ENCODE results near the gene SEMA3F. TPM values are rescaled to one million over a fixed set of nuclear protein-coding genes. Genes with fewer than 3 reads are reported as not detected.

SEMA3F gene
- total and polyA plus RNA-seq, 2 donors (not counting 3 experiments of a cell fraction or from before 2014, with no cell fraction given), result 65.8 to 99.1 TPM

GRCh38 chr3:50211930-50212329 lies 56.8 kb downstream of the SEMA3F start:
- TF ChIP-seq JUN (IDR thresholded peaks at IDR 0.05; ENCODE audit: borderline replicate concordance, insufficient read depth, insufficient read length, low read depth), result no peak
- no peak for TF ChIP-seq GATA2 (IDR thresholded peaks at IDR 0.05; ENCODE audit: insufficient read depth, insufficient read length, low read depth, low read length)
- TF ChIP-seq POLR2A (IDR thresholded peaks at IDR 0.05; ENCODE audit: low read depth, low read length), result no peak
- no peak for TF ChIP-seq EZH2 (IDR thresholded peaks at IDR 0.05; ENCODE audit: borderline replicate concordance, low read depth, low read length, severe bottlenecking)
- TF ChIP-seq POLR2AphosphoS5 (IDR thresholded peaks at IDR 0.05; ENCODE audit: insufficient read depth, low read depth, low read length), result no peak
- TF ChIP-seq MAX (IDR thresholded peaks at IDR 0.05; ENCODE audit: insufficient read depth, insufficient read length), result no peak
- no peak for TF ChIP-seq CTCF (IDR thresholded peaks at IDR 0.05; ENCODE audit: extremely low read depth in 1 of 2, insufficient read depth in 1 of 2, low read depth in 1 of 2, low read length in 2 of 2)
- no peak for TF ChIP-seq FOS (IDR thresholded peaks at IDR 0.05; ENCODE audit: borderline replicate concordance, insufficient read depth, low read length)
- no peak for TF ChIP-seq MYC (IDR thresholded peaks at IDR 0.05; ENCODE audit: low read depth, low read length)
- POLR2A ChIA-PET, result no interaction called here
- dilution Hi-C loops (cut with MboI; ENCODE audit: extremely low pct_ligation_motif_present, low sequenced_read_pairs), result no loop called here
- Histone ChIP-seq H3K36me3 (ENCODE audit: control insufficient read depth in 2 of 2, extremely low read depth in 1 of 2, insufficient read depth in 2 of 2, low read length in 2 of 2) (no peaks in the 10 kb centered on the region), H3K4me2 (ENCODE audit: insufficient read depth, low read length) (no peak overlapping the region), H3K4me1 (ENCODE audit: control insufficient read depth, extremely low read depth, insufficient read depth, low read length) (no peaks in the 10 kb centered on the region), H2AFZ (ENCODE audit: low read depth, low read length) (no peak overlapping the region), H3K9ac (replicated peaks; ENCODE audit: extremely low read depth, insufficient read depth, low read length) (no peak overlapping the region), H3K4me3 (replicated peaks in 1 of 3; ENCODE audit: insufficient read depth in 1 of 3, low read depth in 1 of 3, low read length in 3 of 3) (no peak overlapping the region), H3K27ac (ENCODE audit: insufficient read depth, low read depth, low read length) (no peak overlapping the region), H3K27me3 (ENCODE audit: control insufficient read depth in 2 of 2, insufficient read depth in 2 of 2, low read length in 2 of 2) (no peaks in the 10 kb centered on the region), H4K20me1 (replicated peaks; ENCODE audit: control insufficient read depth, extremely low read depth, insufficient read depth, low read length) (no peaks in the 10 kb centered on the region), H3K9me3 (replicated peaks; ENCODE audit: control insufficient read depth, insufficient read depth, low read length) (no peaks in the 10 kb centered on the region), H3K79me2 (ENCODE audit: control insufficient read depth, insufficient read depth, low read length) (no peaks in the 10 kb centered on the region), H3K9me1 (replicated peaks; ENCODE audit: control insufficient read depth, extremely low read depth, insufficient read depth, low read length) (no peaks in the 10 kb centered on the region)
- CTCF ChIA-PET, result interaction anchor here (2.4 to 6.4 kb wide), 3 partner anchors 10 to 17 kb away, joined by 9 to 53 read pairs (median 43); no protein-coding TSS in a partner anchor
- intact Hi-C loops (cut with micrococcal nuclease), result no loop called here
- no peak for FAIRE-seq
- no peak for DNase-seq (ENCODE audit: low read depth, low spot score)
- no TSS peak for BruUV-seq (replicated peaks)

Measured in endothelial cell of umbilical vein (primary cell).